Neural cell (in vitro differentiated cells): ENCODE measurements around the gene IRF2BP2. TPM values are rescaled to one million over a fixed set of nuclear protein-coding genes. Genes with fewer than 3 reads are reported as not detected.

Experiments
- H2AFZ ChIP-seq: fragments of 200-600, 300-800 bp; sonication (generic), shearing (Covaris generic); 2 replicates; pipeline ENCODE4 v1.6.0; 2014; ENCODE audit warnings: low read depth, mild to moderate bottlenecking, antibody characterized with exemption, low read length, moderate library complexity
- H3F3A ChIP-seq: fragments of 200-600 bp; shearing (Covaris generic); 2 replicates; pipeline ENCODE4 v1.6.1; 2016; ENCODE audit warnings: mild to moderate bottlenecking, moderate library complexity, mixed read lengths, antibody characterized with exemption, low read length; ENCODE audit not compliant: insufficient read depth, poor library complexity, severe bottlenecking
- H3K27ac ChIP-seq: fragments of 200-600, 300-800 bp; sonication (generic), shearing (Covaris generic); 2 replicates; pipeline ENCODE4 v1.5.1; 2014; ENCODE audit warnings: mild to moderate bottlenecking, low read length, moderate library complexity
- H3K27me3 ChIP-seq: fragments of 300-800, 200-600 bp; sonication (generic), shearing (Covaris generic); 2 replicates; pipeline ENCODE4 v1.6.0; 2014; ENCODE audit warnings: mild to moderate bottlenecking, low read depth, low read length, moderate library complexity; ENCODE audit not compliant: insufficient read depth
- H3K36me3 ChIP-seq: fragments of 300-800, 200-600 bp; sonication (generic), shearing (Covaris generic); 2 replicates; pipeline ENCODE4 v1.5.1; 2014; ENCODE audit warnings: mild to moderate bottlenecking, antibody characterized with exemption, low read length, moderate library complexity; ENCODE audit not compliant: insufficient read depth
- H3K4me2 ChIP-seq: fragments of 300-800, 200-600 bp; sonication (generic), shearing (Covaris generic); 2 replicates; pipeline ENCODE4 v1.6.0; 2014; ENCODE audit warnings: mild to moderate bottlenecking, low read length
- H3K4me3 ChIP-seq: fragments of 300-800, 200-600 bp; sonication (generic), shearing (Covaris generic); 2 replicates; pipeline ENCODE4 v1.5.1; 2014; ENCODE audit warnings: mild to moderate bottlenecking, low read length, moderate library complexity
- H3K79me2 ChIP-seq: fragments of 200-600 bp; shearing (Covaris generic); replicated peaks from 2 replicates; pipeline ENCODE4 v1.6.0; 2014; ENCODE audit warnings: mild to moderate bottlenecking, low read length, moderate library complexity; ENCODE audit not compliant: insufficient read depth
- H3K9ac ChIP-seq: fragments of 300-800, 200-600 bp; sonication (generic), shearing (Covaris generic); 2 replicates; pipeline ENCODE4 v1.6.1; 2016; ENCODE audit warnings: mild to moderate bottlenecking, low read length, mixed read lengths
- H3K9me2 ChIP-seq: fragments of 200-600 bp; shearing (Covaris generic); 2 replicates; pipeline ENCODE4 v1.6.1; 2016; ENCODE audit warnings: mild to moderate bottlenecking, low read length, mixed read lengths; ENCODE audit not compliant: insufficient read depth
- H3K9me3 ChIP-seq: fragments of 200-600, 300-800 bp; sonication (generic), shearing (Covaris generic); 2 replicates; pipeline ENCODE4 v1.6.1; 2016; ENCODE audit warnings: mild to moderate bottlenecking, mixed run types, low read length, moderate library complexity, mixed read lengths
- H4K20me1 ChIP-seq: fragments of 200-600 bp; shearing (Covaris generic); 2 replicates; pipeline ENCODE4 v1.6.1; 2016; ENCODE audit warnings: mild to moderate bottlenecking, mixed run types; ENCODE audit not compliant: insufficient read depth
- CTCF ChIP-seq: fragments of 450-650 bp; IDR thresholded peaks from 2 replicates; pipeline ENCODE4 v1.5.1; 2014; ENCODE audit warnings: antibody characterized with exemption, mild to moderate bottlenecking, moderate library complexity; ENCODE audit not compliant: poor library complexity, severe bottlenecking
- EZH2 ChIP-seq: fragments of 200-600, 300-800 bp; shearing (Covaris generic), sonication (generic); IDR thresholded peaks from 2 replicates; pipeline ENCODE4 v1.6.1; 2014; ENCODE audit warnings: antibody characterized with exemption, low read length, borderline replicate concordance, mild to moderate bottlenecking; ENCODE audit not compliant: insufficient read depth, poor library complexity, severe bottlenecking
- POLR2AphosphoS5 ChIP-seq: IDR thresholded peaks from 2 replicates; pipeline ENCODE4 v1.6.1; 2012
- RAD21 ChIP-seq: fragments of 450-650 bp; conservative IDR thresholded peaks from 2 replicates; pipeline ENCODE4 v1.6.1; 2014; ENCODE audit warnings: antibody characterized with exemption, mild to moderate bottlenecking, moderate library complexity
- REST ChIP-seq: IDR thresholded peaks from 2 replicates; pipeline ENCODE4 v1.6.1; 2012; ENCODE audit warnings: borderline replicate concordance
- TAF1 ChIP-seq: IDR thresholded peaks from 2 replicates; pipeline ENCODE4 v1.6.1; 2012; ENCODE audit warnings: low read depth
- polyA plus RNA-seq: library from polyadenylated mRNA; depleted of rRNA; stranded (reverse); fragments of >200 nt; gene quantifications from 2 replicates; pipeline ENCODE4 v1.2.3, GENCODE V29; 2014
- small RNA-seq, 3 experiments: library from RNA; depleted of rRNA; stranded (forward); fragments of <200 nt; gene quantifications; one replicate each; pipeline ENCODE3, GENCODE V24; 2012

IRF2BP2 gene
- polyA plus RNA-seq, 1 donor from 2014 or later: 56.9 TPM

- no peaks in the 10 kb centered on the region for H3K36me3 ChIP-seq
- no peak overlapping the region for H2AFZ ChIP-seq
- H3K9me2 ChIP-seq: no peaks in the 10 kb centered on the region
- H3K9me3 ChIP-seq: no peaks in the 10 kb centered on the region
- H3K27ac ChIP-seq: no peak overlapping the region
- TF ChIP-seq RAD21 (no peak), TAF1 (no peak), CTCF (no peak), REST (no peak), POLR2AphosphoS5 (no peak), EZH2 (no peak)
- H3K4me3 ChIP-seq: no peak overlapping the region
- H3K9ac ChIP-seq: no peak overlapping the region
- no peaks in the 10 kb centered on the region for H3F3A ChIP-seq
- no peaks in the 10 kb centered on the region for H3K27me3 ChIP-seq
- H3K79me2 ChIP-seq: no peaks in the 10 kb centered on the region
- no peaks in the 10 kb centered on the region for H4K20me1 ChIP-seq
- no peak overlapping the region for H3K4me2 ChIP-seq
These were observed 55.2 kb downstream of the IRF2BP2 start for GRCh38 chr1:234554698-234555311.

Small RNAs within 50 kb of the gene (small RNA-seq; reads per million reads assigned to genes)
- gene RF00096: 0 to 0.16 (median 0) reads per million in 3 experiments

Other genes with a start within 250 kb of the IRF2BP2 start
- gene COA6, start 236.7 kb downstream of the IRF2BP2 start, polyA plus RNA-seq: 42.6 and 48.3 TPM in 2 replicates
- 267 and 329 TPM in 2 replicates for gene TARBP1, start 131.0 kb downstream of the IRF2BP2 start, polyA plus RNA-seq